Activated CD8-positive, alpha-beta memory T cell treated with anti-CD3 and anti-CD28 coated beads for 24 hours (primary cell): ENCODE results near the gene TBC1D26.
A peak's percentile ranks its signal among the peaks of the same experiment; 100 is the strongest.
"Not testable (repeated sequence)": the region's sequence is repeated elsewhere in the genome, so short reads cannot be mapped to it uniquely, and the experiment has no call there.

Experiments used
- DNase-seq: peaks from one replicate; pipeline ENCODE4 v3.0.0-alpha.2; 2020

Gene TBC1D26

DNA sequence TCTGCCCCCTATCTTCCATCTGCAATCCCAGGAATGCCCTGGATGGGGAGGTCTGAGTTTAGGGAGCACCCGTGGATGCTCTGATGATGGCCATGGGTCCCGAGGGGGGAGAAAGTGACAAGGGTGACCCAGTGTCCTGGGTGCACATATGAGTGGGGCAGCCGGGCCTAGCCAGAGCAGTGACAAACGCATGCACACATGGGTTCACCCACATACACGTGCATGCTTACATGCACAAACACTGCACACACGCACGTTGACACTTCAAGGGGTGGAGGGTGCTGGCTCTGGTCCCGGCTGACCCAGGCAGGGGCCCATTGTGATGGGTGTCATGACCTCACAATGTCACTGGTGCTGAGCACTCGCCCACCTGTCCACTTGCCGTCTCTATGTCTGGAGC, at the start of gene TBC1D26:
Gene TBC1D26 (plus strand): TSS at position 384 of the 400 bp plus-strand sequence. CDS start 3,066 bp downstream, outside the sequence.
- DNase-seq = not testable (repeated sequence)

DNA sequence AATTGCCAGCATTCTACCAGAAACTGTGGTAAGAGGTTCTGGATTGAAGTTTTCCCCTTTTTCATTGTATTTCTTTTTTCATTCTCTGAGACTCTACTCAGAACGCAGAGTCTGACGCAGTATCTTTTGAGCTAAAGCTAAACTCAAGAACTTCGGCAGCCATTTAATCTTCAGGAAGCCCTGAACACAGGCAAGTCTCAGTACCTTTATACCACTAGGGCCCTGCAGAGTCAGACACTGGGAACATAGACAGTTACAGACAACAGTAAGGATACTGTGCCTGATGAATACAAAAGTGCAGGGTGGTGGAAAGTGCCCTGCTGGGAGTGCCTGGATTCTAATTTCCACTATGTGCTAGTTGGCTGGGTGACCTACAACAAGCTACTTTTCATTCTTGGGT, 48.9 kb upstream of the TBC1D26 start:
- not testable (repeated sequence) for DNase-seq

GRCh38 chr17:15683824-15684478, 48.1 kb upstream of the TBC1D26 start, which contains the start of gene TRIM16:
TRIM16 (minus strand) TSS chr17:15684311; CDS start chr17:15651609, 32,702 bp downstream.
- peak; percentile 91 for DNase-seq

- DNase-seq = not testable (repeated sequence)
Observed at GRCh38 chr17:15687494-15687893, 44.6 kb upstream of the TBC1D26 start.

- DNase-seq = not testable (repeated sequence)
Observed at GRCh38 chr17:15698967-15699366, 33.1 kb upstream of the TBC1D26 start.

GRCh38 chr17:15699413-15699924, 32.6 kb upstream of the TBC1D26 start, which contains the start of gene ZNF286A:
ZNF286A (plus strand) TSS chr17:15699752; CDS start chr17:15700330, 578 bp downstream.
- DNase-seq = peak; percentile 94

- not testable (repeated sequence) for DNase-seq
Observed at GRCh38 chr17:15699937-15700336, 32.1 kb upstream of the TBC1D26 start.

DNA sequence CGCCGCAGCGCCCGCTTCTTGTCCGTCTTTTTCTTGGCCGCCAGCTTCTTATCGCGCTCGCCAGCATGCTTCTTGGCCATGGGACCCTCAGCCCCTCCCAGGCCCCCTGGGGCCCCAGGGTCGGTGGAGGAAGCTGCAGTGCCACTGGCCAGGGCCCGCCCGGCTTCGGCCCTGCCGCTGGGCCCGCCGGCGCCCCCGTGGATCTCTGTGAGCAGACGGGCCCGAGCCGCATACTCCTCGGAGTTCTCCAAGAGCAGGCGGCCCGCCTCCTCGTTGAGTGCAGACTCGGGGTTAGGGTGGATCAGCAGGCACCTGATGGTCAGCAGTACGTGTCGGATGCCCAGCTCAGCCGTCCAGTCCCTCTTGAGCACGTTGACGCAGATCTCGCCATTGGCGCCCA, 27.8 kb upstream of the TBC1D26 start:
- not testable (repeated sequence) for DNase-seq

GRCh38 chr17:15704813-15705212, 27.3 kb upstream of the TBC1D26 start:
- DNase-seq = not testable (repeated sequence)

GRCh38 chr17:15708879-15709278, 23.2 kb upstream of the TBC1D26 start:
- DNase-seq = not testable (repeated sequence)

DNA sequence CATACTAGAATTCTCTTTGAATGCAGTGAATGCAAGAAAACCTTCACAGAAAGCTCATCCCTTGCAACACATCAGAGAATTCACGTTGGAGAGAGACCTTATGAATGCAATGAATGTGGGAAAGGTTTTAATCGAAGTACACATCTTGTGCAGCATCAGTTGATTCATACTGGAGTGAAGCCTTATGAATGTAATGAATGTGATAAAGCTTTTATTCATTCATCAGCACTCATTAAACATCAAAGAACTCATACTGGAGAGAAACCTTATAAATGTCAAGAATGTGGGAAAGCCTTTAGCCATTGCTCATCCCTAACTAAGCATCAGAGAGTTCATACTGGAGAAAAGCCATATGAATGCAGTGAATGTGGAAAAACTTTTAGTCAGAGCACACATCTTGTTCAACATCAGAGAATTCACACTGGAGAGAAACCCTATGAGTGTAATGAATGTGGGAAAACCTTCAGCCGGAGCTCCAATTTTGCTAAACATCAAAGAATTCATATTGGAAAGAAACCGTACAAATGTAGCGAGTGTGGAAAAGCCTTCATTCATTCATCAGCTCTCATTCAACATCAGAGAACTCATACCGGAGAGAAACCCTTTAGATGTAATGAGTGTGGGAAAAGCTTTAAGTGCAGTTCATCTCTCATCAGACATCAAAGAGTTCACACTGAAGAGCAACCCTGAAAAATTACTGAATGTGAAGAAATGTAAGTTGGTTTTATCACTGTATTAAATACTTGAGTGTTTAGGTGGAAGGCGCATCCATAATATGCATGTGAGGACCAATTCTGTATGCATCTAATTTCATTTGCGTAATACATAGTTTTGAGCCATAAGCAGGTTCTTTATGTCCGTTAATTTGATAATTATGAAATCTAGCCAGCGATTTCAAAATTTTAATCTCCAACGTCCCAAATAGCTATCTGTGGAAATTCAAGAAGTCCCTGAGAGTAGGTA, 15.2 kb upstream of the TBC1D26 start:
- DNase-seq = not testable (repeated sequence)

DNA sequence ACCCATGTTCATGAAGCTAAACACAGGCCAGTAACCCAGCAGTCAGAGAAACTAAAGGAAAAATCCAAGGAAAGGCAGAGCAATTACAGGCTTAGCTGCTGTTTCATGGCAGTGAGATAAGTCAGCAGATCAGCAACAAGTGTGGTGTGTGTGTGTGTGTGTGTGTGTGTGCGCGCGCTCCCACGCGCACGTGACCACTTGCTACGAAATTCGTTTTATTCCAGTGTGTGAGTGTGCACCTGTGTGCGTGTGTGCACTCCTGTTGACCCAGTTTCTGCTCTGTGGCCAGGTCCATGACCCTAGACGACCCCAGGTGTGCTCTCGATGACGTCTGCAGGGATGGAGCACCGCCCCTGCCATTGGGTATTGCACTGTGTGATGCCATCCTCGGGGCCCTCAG, 1.5 kb upstream of the TBC1D26 start:
- DNase-seq = not testable (repeated sequence)

GRCh38 chr17:15733174-15733789, 1.2 kb downstream of the TBC1D26 start:
- not testable (repeated sequence) for DNase-seq

- DNase-seq = not testable (repeated sequence)
Observed at GRCh38 chr17:15736578-15736977, 4.5 kb downstream of the TBC1D26 start.

DNA sequence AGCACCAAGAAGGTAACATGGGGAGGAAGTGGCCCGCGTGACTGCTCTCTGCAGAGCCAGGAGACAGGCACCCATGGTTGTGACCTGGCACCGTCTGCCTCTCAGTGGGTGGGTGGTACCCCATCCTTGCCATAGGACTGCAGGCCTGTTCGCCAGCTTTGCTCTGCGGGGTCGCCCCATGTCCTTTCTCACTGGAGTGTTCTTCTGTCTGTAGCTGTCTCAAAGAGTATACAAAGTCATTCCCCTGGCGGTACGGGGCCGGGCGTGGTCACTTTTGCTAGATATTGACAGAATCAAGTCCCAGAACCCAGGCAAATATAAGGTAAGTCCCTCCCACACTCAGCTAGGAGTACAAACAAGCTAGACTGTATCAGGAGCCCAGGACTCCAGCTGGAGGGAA, 6.0 kb downstream of the TBC1D26 start:
- no peak for DNase-seq

DNA sequence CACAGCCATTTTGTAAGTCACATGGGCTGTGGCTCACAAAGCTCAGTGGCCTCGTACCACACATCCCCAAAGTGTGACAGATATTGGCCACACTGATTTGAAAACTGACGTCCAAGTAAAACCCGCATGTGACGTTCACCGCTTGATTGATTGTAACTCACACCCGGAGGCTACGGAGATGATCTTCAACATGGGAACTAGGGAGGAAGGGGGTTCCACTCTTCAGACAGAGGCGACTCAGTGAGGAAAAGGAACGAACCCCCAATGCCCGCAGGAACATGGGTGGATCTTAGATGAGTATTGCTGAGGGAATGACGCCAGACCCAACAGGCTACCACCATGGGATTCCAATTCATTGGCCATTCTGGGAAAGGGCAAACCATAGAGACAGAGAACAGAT, 7.2 kb downstream of the TBC1D26 start:
- DNase-seq = not testable (repeated sequence)

GRCh38 chr17:15740041-15740440, 8.0 kb downstream of the TBC1D26 start:
- not testable (repeated sequence) for DNase-seq

- no peak for DNase-seq
Observed at GRCh38 chr17:15740570-15741120, 8.6 kb downstream of the TBC1D26 start.

DNA sequence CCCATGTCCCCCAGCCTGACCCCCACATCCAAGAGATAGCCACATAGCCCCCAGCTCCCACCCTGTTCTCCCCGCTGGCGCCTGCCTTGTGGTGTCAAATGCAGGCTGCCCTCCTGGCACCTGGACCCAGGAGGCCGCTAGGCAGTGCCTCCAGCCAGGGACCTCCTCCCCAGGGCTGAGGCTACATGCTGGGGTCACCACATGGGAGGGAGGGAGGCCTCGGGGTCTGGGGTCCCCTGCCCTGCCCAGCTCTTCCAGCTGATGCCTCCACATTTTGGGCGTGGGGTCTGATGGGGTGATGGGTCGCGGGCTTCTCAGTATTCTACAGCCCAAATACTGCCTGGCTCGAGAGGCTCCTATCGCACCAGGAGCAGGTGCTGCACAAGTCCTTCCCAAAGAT, 9.5 kb downstream of the TBC1D26 start:
- DNase-seq = no peak

- no peak for DNase-seq
Observed at GRCh38 chr17:15742051-15742795, 10.1 kb downstream of the TBC1D26 start.

DNA sequence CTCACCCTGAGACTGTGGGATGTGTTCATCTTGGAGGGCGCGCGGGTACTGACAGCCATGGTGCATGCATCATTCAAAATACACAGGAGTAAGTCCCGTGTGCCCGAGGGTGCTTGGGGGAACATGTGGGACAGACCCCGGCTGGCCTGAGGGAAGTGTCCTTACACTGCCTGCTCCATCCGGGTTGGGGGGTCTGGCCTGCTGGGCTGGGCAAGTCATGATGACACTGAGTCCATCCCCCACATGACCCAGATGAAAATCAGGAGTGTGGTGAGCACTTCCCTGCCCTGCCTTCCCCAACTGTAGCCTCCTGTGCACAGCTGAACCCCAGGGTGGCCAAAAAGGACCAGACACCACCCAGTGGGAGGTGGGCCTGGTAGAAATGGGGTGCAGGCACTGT, 10.8 kb downstream of the TBC1D26 start:
- no peak for DNase-seq
